Subcutaneous adipose tissue (tissue), 4 donors: Measurements from ENCODE around the gene GLA. TPM values are rescaled to one million over a fixed set of nuclear protein-coding genes. Genes with fewer than 3 reads are reported as not detected.

Source experiments
- total RNA-seq, 4 donors: library from RNA; depleted of rRNA; stranded (reverse); fragments of >200 nt; gene quantifications; one replicate each; pipeline ENCODE4 v1.1.0, GENCODE V29; 2016
- TF ChIP-seq, protein P1 (sequence below): fragments of 450-650 bp; IDR thresholded peaks from one replicate; pipeline ENCODE4 v1.5.1; 2016; ENCODE audit warnings: low read depth, mild to moderate bottlenecking, control low read depth, antibody characterized with exemption, moderate library complexity

The GLA gene
- total RNA-seq, 4 donors from 2014 or later: 22.0 to 79.9 (median 32.4) TPM

DNA sequence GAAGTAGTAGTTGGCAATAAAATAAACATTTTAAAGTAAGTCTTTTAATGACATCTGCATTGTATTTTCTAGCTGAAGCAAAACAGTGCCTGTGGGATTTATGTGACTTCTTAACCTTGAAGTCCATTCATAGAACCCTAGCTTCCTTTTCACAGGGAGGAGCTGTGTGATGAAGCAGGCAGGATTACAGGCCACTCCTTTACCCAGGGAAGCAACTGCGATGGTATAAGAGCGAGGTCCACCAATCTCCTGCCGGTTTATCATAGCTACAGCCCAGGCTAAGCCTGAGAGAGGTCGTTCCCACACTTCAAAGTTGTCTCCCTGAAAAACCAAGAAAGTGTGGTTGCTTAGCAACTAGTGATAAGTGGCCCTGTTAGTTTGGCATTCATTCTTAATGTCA, 9.9 kb downstream of the GLA start:
- TF ChIP-seq, protein P1, sequence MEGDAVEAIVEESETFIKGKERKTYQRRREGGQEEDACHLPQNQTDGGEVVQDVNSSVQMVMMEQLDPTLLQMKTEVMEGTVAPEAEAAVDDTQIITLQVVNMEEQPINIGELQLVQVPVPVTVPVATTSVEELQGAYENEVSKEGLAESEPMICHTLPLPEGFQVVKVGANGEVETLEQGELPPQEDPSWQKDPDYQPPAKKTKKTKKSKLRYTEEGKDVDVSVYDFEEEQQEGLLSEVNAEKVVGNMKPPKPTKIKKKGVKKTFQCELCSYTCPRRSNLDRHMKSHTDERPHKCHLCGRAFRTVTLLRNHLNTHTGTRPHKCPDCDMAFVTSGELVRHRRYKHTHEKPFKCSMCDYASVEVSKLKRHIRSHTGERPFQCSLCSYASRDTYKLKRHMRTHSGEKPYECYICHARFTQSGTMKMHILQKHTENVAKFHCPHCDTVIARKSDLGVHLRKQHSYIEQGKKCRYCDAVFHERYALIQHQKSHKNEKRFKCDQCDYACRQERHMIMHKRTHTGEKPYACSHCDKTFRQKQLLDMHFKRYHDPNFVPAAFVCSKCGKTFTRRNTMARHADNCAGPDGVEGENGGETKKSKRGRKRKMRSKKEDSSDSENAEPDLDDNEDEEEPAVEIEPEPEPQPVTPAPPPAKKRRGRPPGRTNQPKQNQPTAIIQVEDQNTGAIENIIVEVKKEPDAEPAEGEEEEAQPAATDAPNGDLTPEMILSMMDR: no peak

DNA sequence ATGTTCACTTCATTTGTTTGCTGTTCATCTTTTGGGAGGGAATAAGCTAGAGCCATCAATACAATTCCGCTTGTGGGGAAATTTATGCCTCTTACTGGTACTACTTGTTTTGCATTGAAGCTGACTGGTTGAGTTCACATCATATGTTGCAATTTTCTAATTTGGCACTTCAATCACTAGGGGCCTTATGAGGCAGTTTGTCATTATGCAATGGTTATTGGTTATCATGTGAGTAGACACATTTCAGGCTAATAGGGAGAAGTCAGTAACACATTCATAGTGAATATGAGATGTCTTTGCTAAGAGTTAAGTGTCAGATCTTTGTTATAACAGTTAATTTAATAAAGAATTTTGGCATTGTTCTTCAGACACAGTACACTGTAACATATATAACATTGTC, 11.9 kb downstream of the GLA start:
- TF ChIP-seq, protein P1: no peak

DNA sequence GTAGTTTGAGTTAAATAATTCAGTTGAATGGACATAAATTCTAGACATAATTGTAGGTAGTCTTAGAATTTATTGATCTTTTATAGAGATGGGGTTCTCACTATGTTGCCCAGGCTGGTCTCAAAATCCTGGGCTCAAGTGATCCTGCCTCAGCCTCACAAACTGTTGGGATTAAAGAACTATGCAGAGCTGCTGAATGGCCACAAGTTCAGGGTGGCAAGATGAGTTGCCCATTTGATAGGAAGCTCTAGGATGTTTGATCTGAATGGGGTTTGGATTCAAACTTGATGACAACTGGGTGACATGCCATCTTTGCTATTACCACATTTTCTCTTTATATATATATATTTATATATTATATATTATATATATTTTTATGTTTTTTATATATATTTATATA, 13.4 kb downstream of the GLA start:
- TF ChIP-seq, protein P1: no peak

DNA sequence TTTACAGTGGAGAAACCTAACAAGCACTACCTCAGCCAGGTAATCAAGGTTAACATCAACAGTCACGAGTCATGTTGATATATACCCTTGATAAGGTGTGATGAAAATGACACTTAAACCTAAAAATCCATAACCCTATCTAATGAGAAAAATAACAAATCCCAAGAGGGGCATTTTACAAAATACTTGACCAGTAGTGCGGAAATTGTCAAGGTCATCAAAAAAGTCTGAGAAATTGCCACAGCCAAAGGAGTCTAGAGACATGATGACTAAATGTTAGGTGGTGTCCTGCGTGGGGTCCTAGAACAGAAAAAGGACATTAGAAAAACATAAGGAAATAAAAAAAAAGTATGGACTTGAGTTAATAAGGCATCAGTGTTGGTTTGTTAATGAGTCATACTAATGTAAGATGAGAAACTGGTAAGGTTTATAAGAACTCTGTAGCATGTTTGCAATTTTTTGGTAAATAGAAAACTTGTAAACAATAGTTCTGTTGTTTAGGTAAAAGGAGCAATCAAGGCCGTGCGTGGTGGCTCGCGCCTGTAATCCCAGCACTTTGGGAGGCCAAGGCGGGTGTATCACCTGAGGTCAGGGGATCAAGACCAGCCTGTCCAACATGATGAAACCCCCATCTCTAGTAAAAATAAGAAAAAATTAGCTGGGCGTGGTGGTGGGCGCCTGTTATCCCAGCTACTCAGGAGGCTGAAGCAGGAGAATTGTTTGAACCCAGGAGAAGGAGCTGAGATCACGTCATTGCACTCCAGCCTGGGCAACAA, 14.0 kb downstream of the GLA start:
- TF ChIP-seq, protein P1: no peak

DNA sequence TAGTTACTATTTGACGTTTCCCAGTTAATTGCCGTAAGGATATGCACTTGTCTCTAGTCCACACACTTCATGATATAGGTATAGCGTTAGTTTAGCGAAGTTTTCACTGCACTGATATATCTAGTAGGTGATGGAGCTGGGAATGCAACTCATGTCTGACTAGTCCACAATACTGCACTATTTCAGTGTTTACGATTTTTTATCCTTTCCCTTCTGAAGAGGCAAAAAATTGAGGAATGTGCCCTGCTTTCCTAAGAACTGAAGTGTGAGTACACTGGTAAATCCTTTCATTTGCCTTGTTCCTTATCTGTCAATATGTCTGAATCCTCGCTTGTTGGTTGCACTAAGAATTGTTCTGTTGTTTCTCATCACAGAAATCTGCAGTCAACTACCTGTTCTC, 15.9 kb downstream of the GLA start:
- TF ChIP-seq, protein P1: no peak

DNA sequence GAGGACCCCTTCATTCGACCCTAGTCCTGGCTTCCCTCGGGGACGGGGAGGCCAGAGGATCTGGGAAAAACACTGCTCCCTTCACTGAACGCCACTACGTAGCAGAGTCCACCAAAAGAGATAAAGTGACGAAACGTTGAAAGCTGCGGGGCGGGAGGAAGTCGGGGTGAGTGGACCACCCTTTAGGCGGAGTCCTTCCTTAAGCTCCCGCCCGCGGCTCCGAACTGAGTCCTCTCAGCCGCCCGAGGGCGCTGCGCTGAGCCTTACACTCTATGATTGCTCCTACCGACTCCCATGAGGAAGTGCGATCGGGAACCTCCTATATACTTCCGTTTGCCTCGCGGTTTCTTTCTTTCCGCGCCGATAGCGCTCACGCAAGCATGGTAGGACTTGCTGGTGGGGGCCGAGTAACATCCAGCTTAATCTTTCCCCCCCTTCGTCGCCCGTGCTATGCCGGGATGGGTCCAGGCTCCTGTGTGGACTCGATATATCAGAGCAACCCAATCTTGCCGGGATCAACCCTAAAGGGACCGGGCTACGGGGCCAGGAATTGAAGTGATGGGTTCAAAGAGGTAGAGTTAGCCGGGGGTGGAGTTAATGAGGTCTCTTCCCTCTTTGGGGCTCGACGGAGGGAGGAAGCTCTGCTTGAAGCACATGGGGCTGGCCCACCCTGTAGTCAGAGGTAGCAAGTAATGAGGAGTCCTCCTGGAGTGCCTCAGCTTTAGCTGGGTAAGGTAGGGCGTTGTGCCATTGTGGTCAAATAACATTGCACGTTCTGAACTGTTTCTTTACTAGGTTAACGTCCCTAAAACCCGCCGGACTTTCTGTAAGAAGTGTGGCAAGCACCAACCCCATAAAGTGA, 16.8 kb downstream of the GLA start, which contains the start of gene RPL36A:
RPL36A (plus strand) TSS at position 348 of the 862 bp plus-strand sequence; CDS start at position 381, 33 bp downstream.
- TF ChIP-seq, protein P1: no peak

DNA sequence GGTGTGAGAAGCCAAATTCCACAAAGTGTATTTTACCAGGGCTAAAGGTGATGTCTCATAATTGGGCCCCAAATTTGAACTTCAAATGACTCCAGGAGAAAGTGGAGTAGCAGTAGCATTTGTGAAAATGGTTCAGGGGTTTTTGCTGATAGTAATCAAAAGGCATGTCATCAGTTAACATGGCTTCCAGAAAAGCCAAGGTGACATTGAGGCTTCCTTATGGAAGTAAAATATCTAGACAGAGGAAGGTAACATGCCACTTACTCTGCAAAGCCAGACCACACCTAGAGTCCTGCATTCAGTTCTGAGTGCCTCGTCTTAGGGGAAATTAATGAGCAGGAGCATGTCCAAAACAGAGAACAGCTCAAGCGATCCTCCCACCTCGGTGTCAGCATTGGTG, 19.1 kb downstream of the GLA start:
- TF ChIP-seq, protein P1: no peak
